OCI-LY1 (cell line): ENCODE data around the gene CSK.

ENCODE experiments used
- H2AFZ ChIP-seq: fragments of 200-600 bp; sonication (generic), shearing (Covaris generic); 2 replicates; pipeline ENCODE4 v1.6.0; 2014; ENCODE audit warnings: antibody characterized with exemption, mild to moderate bottlenecking, low read length
- H3F3A ChIP-seq: fragments of 200-600 bp; sonication (generic), shearing (Covaris generic); 2 replicates; pipeline ENCODE4 v1.6.0; 2014; ENCODE audit warnings: mild to moderate bottlenecking, antibody characterized with exemption, low read length, moderate library complexity; ENCODE audit not compliant: insufficient read depth
- H3K27ac ChIP-seq: fragments of 200-600 bp; sonication (generic); 2 replicates; pipeline ENCODE4 v1.5.1; 2014; ENCODE audit warnings: low read length, mixed run types, mild to moderate bottlenecking, low read depth; ENCODE audit not compliant: poor library complexity, severe bottlenecking
- H3K27me3 ChIP-seq: fragments of 200-600 bp; sonication (generic); 2 replicates; pipeline ENCODE4 v1.6.0; 2014; ENCODE audit warnings: antibody characterized with exemption, mild to moderate bottlenecking, low read length, moderate library complexity; ENCODE audit not compliant: insufficient read depth
- H3K36me3 ChIP-seq: fragments of 200-600 bp; sonication (generic); 2 replicates; pipeline ENCODE4 v1.6.1; 2014; ENCODE audit warnings: mild to moderate bottlenecking, antibody characterized with exemption, low read length, moderate library complexity, mixed read lengths; ENCODE audit not compliant: insufficient read depth
- H3K4me1 ChIP-seq: fragments of 200-600 bp; sonication (generic); 2 replicates; pipeline ENCODE4 v1.5.1; 2014; ENCODE audit warnings: mild to moderate bottlenecking, low read length, moderate library complexity; ENCODE audit not compliant: insufficient read depth, severe bottlenecking
- H3K4me2 ChIP-seq: fragments of 200-600 bp; sonication (generic), shearing (Covaris generic); 2 replicates; pipeline ENCODE4 v1.6.1; 2014; ENCODE audit warnings: low read length
- H3K4me3 ChIP-seq: fragments of 200-600 bp; sonication (generic); 2 replicates; pipeline ENCODE4 v1.5.1; 2014; ENCODE audit warnings: low read length, low read depth, mild to moderate bottlenecking, mixed read lengths; ENCODE audit not compliant: poor library complexity, severe bottlenecking
- H3K79me2 ChIP-seq: fragments of 200-600 bp; shearing (Covaris generic); 2 replicates; pipeline ENCODE4 v1.6.1; 2016; ENCODE audit warnings: mixed run types, low read length, mixed read lengths; ENCODE audit not compliant: insufficient read depth
- H3K9ac ChIP-seq: fragments of 200-600 bp; sonication (generic), shearing (Covaris generic); 2 replicates; pipeline ENCODE4 v1.6.1; 2014; ENCODE audit warnings: mild to moderate bottlenecking, low read length, mixed read lengths
- H3K9me2 ChIP-seq: fragments of 200-600 bp; sonication (generic), shearing (Covaris generic); 2 replicates; pipeline ENCODE4 v1.6.1; 2014; ENCODE audit warnings: low read depth, mild to moderate bottlenecking, low read length, mixed read lengths
- H3K9me3 ChIP-seq: fragments of 200-600 bp; shearing (Covaris generic); 2 replicates; pipeline ENCODE4 v1.6.1; 2014; ENCODE audit warnings: low read length, mixed read lengths
- H4K20me1 ChIP-seq: fragments of 200-600 bp; sonication (generic), shearing (Covaris generic); 2 replicates; pipeline ENCODE4 v1.6.0; 2016; ENCODE audit warnings: mild to moderate bottlenecking, low read length; ENCODE audit not compliant: insufficient read depth
- CTCF ChIP-seq: fragments of 200-600 bp; sonication (generic), shearing (Covaris generic); IDR thresholded peaks from 2 replicates; pipeline ENCODE4 v1.5.1; 2017; ENCODE audit warnings: mild to moderate bottlenecking, antibody characterized with exemption, low read length, moderate library complexity, mixed read lengths
- EZH2 ChIP-seq: fragments of 200-600 bp; sonication (generic), shearing (Covaris generic); IDR thresholded peaks from 2 replicates; pipeline ENCODE4 v1.8.0; 2017; ENCODE audit warnings: borderline replicate concordance, mixed run types, mild to moderate bottlenecking, antibody characterized with exemption, low read length, moderate library complexity, mixed read lengths

Gene CSK

GRCh38 chr15:74807282-74807681 lies 25.4 kb downstream of the CSK start:
- H3K4me1 ChIP-seq, result no peaks in the 10 kb centered on the region
- H4K20me1 ChIP-seq, result no peaks in the 10 kb centered on the region
- H3K4me3 ChIP-seq, result no peak overlapping the region
- H3K79me2 ChIP-seq, result no peaks in the 10 kb centered on the region
- H3F3A ChIP-seq, result no peaks in the 10 kb centered on the region
- no peak overlapping the region for H2AFZ ChIP-seq
- no peaks in the 10 kb centered on the region; the same call in 1 of the 2 replicates for H3K27me3 ChIP-seq
- H3K9me2 ChIP-seq, result no peaks in the 10 kb centered on the region
- peaks cover 31% of the 10 kb centered on the region for H3K36me3 ChIP-seq
- no peak overlapping the region for H3K9ac ChIP-seq
- H3K4me2 ChIP-seq, result no peak overlapping the region
- no peak overlapping the region for H3K27ac ChIP-seq
- TF ChIP-seq EZH2 (no peak), CTCF (no peak)
- H3K9me3 ChIP-seq, result no peaks in the 10 kb centered on the region

GRCh38 chr15:74808078-74808839 lies 26.4 kb downstream of the CSK start:
- no peak overlapping the region for H3K9ac ChIP-seq
- no peaks in the 10 kb centered on the region for H3K9me3 ChIP-seq
- H3K27me3 ChIP-seq, result no peaks in the 10 kb centered on the region; the same call in 1 of the 2 replicates
- H3K79me2 ChIP-seq, result no peaks in the 10 kb centered on the region
- H3K4me1 ChIP-seq, result no peaks in the 10 kb centered on the region
- H3K4me2 ChIP-seq, result no peak overlapping the region
- H3K9me2 ChIP-seq, result no peaks in the 10 kb centered on the region
- no peak overlapping the region for H2AFZ ChIP-seq
- H4K20me1 ChIP-seq, result no peaks in the 10 kb centered on the region
- peaks cover 21% of the 10 kb centered on the region for H3K36me3 ChIP-seq
- H3K4me3 ChIP-seq, result no peak overlapping the region
- TF ChIP-seq CTCF, result no peak
- H3K27ac ChIP-seq, result no peak overlapping the region
- no peaks in the 10 kb centered on the region for H3F3A ChIP-seq

- H3K4me1 ChIP-seq, result no peaks in the 10 kb centered on the region
- TF ChIP-seq EZH2 (no peak), CTCF (peak; percentile 27; the same call in 1 of the 2 replicates)
- no peak overlapping the region for H3K27ac ChIP-seq
- no peaks in the 10 kb centered on the region for H3F3A ChIP-seq
- no peaks in the 10 kb centered on the region for H3K79me2 ChIP-seq
- no peaks in the 10 kb centered on the region for H3K9me3 ChIP-seq
- no peak overlapping the region for H3K9ac ChIP-seq
- H3K36me3 ChIP-seq, result peaks cover 15% of the 10 kb centered on the region
- H3K4me3 ChIP-seq, result no peak overlapping the region
- no peaks in the 10 kb centered on the region for H4K20me1 ChIP-seq
- no peaks in the 10 kb centered on the region for H3K9me2 ChIP-seq
- no peak overlapping the region for H2AFZ ChIP-seq
- H3K4me2 ChIP-seq, result no peak overlapping the region
- no peaks in the 10 kb centered on the region; the same call in 1 of the 2 replicates for H3K27me3 ChIP-seq
Observed at GRCh38 chr15:74808840-74809229, 27.0 kb downstream of the CSK start.
